ENCODE data around the gene CCT3.

Gene CCT3

GRCh38 chr1:156305215-156305614 lies 32.9 kb downstream of the CCT3 start:
- Histone ChIP-seq H3K36me3 (ENCODE audit: control insufficient read depth, insufficient read depth, low read length) (peaks cover 5% of the 10 kb centered on the region), H3K4me1 (ENCODE audit: control insufficient read depth, insufficient read depth, low read length) (no peaks in the 10 kb centered on the region), H3K9ac (ENCODE audit: low read length) (no peak overlapping the region), H3K27me3 (ENCODE audit: control insufficient read depth, insufficient read depth, low read length) (no peaks in the 10 kb centered on the region), H3K4me3 (ENCODE audit: low read length) (no peak overlapping the region), H3K9me3 (ENCODE audit: control insufficient read depth, low read length) (no peaks in the 10 kb centered on the region)

- peaks cover 5% of the 10 kb centered on the region for H3K36me3 ChIP-seq (ENCODE audit: control insufficient read depth, insufficient read depth, low read length)
- no peaks in the 10 kb centered on the region for H3K27me3 ChIP-seq (ENCODE audit: control insufficient read depth, insufficient read depth, low read length)
- H3K4me1 ChIP-seq (ENCODE audit: control insufficient read depth, insufficient read depth, low read length): no peaks in the 10 kb centered on the region
- no peak overlapping the region for H3K4me3 ChIP-seq (ENCODE audit: low read length)
- no peak overlapping the region for H3K9ac ChIP-seq (ENCODE audit: low read length)
- H3K9me3 ChIP-seq (ENCODE audit: control insufficient read depth, low read length): no peaks in the 10 kb centered on the region
These were observed 34.9 kb downstream of the CCT3 start for GRCh38 chr1:156303241-156303640.

GRCh38 chr1:156298852-156299357 lies 39.2 kb downstream of the CCT3 start, which contains the start of gene VHLL:
TSS of gene VHLL (minus strand) at chr1:156299307. CDS start at chr1:156299189, 118 bp downstream.
- Histone ChIP-seq H3K36me3 (ENCODE audit: control insufficient read depth, insufficient read depth, low read length) (no peaks in the 10 kb centered on the region), H3K9ac (ENCODE audit: low read length) (no peak within 1 kb of the TSS), H3K4me1 (ENCODE audit: control insufficient read depth, insufficient read depth, low read length) (peaks cover 10% of the 10 kb centered on the region), H3K27me3 (ENCODE audit: control insufficient read depth, insufficient read depth, low read length) (no peaks in the 10 kb centered on the region), H3K9me3 (ENCODE audit: control insufficient read depth, low read length) (no peaks in the 10 kb centered on the region), H3K4me3 (ENCODE audit: low read length) (no peak within 1 kb of the TSS)

GRCh38 chr1:156295391-156295947 lies 42.6 kb downstream of the CCT3 start, which contains the start of gene GLMP:
TSS of gene GLMP (minus strand) at chr1:156295679. CDS start at chr1:156295645, 34 bp downstream.
- Histone ChIP-seq H3K4me3 (ENCODE audit: low read length) (peak within 1 kb of the TSS; percentile 92), H3K9me3 (ENCODE audit: control insufficient read depth, low read length) (no peaks in the 10 kb centered on the region), H3K36me3 (ENCODE audit: control insufficient read depth, insufficient read depth, low read length) (no peaks in the 10 kb centered on the region), H3K27me3 (ENCODE audit: control insufficient read depth, insufficient read depth, low read length) (no peaks in the 10 kb centered on the region), H3K9ac (ENCODE audit: low read length) (peak within 1 kb of the TSS; percentile 95), H3K4me1 (ENCODE audit: control insufficient read depth, insufficient read depth, low read length) (peaks cover 21% of the 10 kb centered on the region)

- peaks cover 21% of the 10 kb centered on the region for H3K4me1 ChIP-seq (ENCODE audit: control insufficient read depth, insufficient read depth, low read length)
- H3K4me3 ChIP-seq (ENCODE audit: low read length): no peak overlapping the region
- H3K27me3 ChIP-seq (ENCODE audit: control insufficient read depth, insufficient read depth, low read length): no peaks in the 10 kb centered on the region
These were observed 44.2 kb downstream of the CCT3 start for GRCh38 chr1:156293895-156294294.

GRCh38 chr1:156293098-156293434 lies 45.0 kb downstream of the CCT3 start:
- no peaks in the 10 kb centered on the region for H3K9me3 ChIP-seq (ENCODE audit: control insufficient read depth, low read length)
- no peak overlapping the region for H3K9ac ChIP-seq (ENCODE audit: low read length)
- H3K36me3 ChIP-seq (ENCODE audit: control insufficient read depth, insufficient read depth, low read length): no peaks in the 10 kb centered on the region
- H3K27me3 ChIP-seq (ENCODE audit: control insufficient read depth, insufficient read depth, low read length): no peaks in the 10 kb centered on the region
- H3K4me1 ChIP-seq (ENCODE audit: control insufficient read depth, insufficient read depth, low read length): peaks cover 21% of the 10 kb centered on the region
- no peak overlapping the region for H3K4me3 ChIP-seq (ENCODE audit: low read length)

More at GRCh38 chr1:156293895-156294294, 44.2 kb downstream of the CCT3 start:
- no peak overlapping the region for H3K9ac ChIP-seq (ENCODE audit: low read length)
- H3K9me3 ChIP-seq (ENCODE audit: control insufficient read depth, low read length): no peaks in the 10 kb centered on the region
- H3K36me3 ChIP-seq (ENCODE audit: control insufficient read depth, insufficient read depth, low read length): no peaks in the 10 kb centered on the region

GRCh38 chr1:156291226-156292061 lies 46.6 kb downstream of the CCT3 start:
- H3K4me3 ChIP-seq (ENCODE audit: low read length): peak overlapping the region; percentile 60
- peaks cover 21% of the 10 kb centered on the region for H3K4me1 ChIP-seq (ENCODE audit: control insufficient read depth, insufficient read depth, low read length)
- peak overlapping the region; percentile 72 for H3K9ac ChIP-seq (ENCODE audit: low read length)
- H3K9me3 ChIP-seq (ENCODE audit: control insufficient read depth, low read length): no peaks in the 10 kb centered on the region
- H3K36me3 ChIP-seq (ENCODE audit: control insufficient read depth, insufficient read depth, low read length): no peaks in the 10 kb centered on the region
- H3K27me3 ChIP-seq (ENCODE audit: control insufficient read depth, insufficient read depth, low read length): no peaks in the 10 kb centered on the region

- no peaks in the 10 kb centered on the region for H3K9me3 ChIP-seq (ENCODE audit: control insufficient read depth, low read length)
- H3K4me3 ChIP-seq (ENCODE audit: low read length): no peak overlapping the region
- peaks cover 16% of the 10 kb centered on the region for H3K4me1 ChIP-seq (ENCODE audit: control insufficient read depth, insufficient read depth, low read length)
- H3K9ac ChIP-seq (ENCODE audit: low read length): no peak overlapping the region
- no peaks in the 10 kb centered on the region for H3K36me3 ChIP-seq (ENCODE audit: control insufficient read depth, insufficient read depth, low read length)
- H3K27me3 ChIP-seq (ENCODE audit: control insufficient read depth, insufficient read depth, low read length): no peaks in the 10 kb centered on the region
These were observed 48.2 kb downstream of the CCT3 start for GRCh38 chr1:156289857-156290256.

- Histone ChIP-seq H3K4me3 (ENCODE audit: low read length) (no peak overlapping the region), H3K9me3 (ENCODE audit: control insufficient read depth, low read length) (no peaks in the 10 kb centered on the region), H3K36me3 (ENCODE audit: control insufficient read depth, insufficient read depth, low read length) (no peaks in the 10 kb centered on the region), H3K9ac (ENCODE audit: low read length) (no peak overlapping the region), H3K27me3 (ENCODE audit: control insufficient read depth, insufficient read depth, low read length) (no peaks in the 10 kb centered on the region), H3K4me1 (ENCODE audit: control insufficient read depth, insufficient read depth, low read length) (peaks cover 21% of the 10 kb centered on the region)
These were observed 52.0 kb downstream of the CCT3 start for GRCh38 chr1:156286061-156286460.

GRCh38 chr1:156285437-156285836 lies 52.7 kb downstream of the CCT3 start:
- H3K9me3 ChIP-seq (ENCODE audit: control insufficient read depth, low read length): no peaks in the 10 kb centered on the region
- no peaks in the 10 kb centered on the region for H3K36me3 ChIP-seq (ENCODE audit: control insufficient read depth, insufficient read depth, low read length)
- peaks cover 22% of the 10 kb centered on the region for H3K4me1 ChIP-seq (ENCODE audit: control insufficient read depth, insufficient read depth, low read length)
- no peak overlapping the region for H3K9ac ChIP-seq (ENCODE audit: low read length)
- no peak overlapping the region for H3K4me3 ChIP-seq (ENCODE audit: low read length)
- no peaks in the 10 kb centered on the region for H3K27me3 ChIP-seq (ENCODE audit: control insufficient read depth, insufficient read depth, low read length)

GRCh38 chr1:156284757-156285156 lies 53.3 kb downstream of the CCT3 start:
- Histone ChIP-seq H3K27me3 (ENCODE audit: control insufficient read depth, insufficient read depth, low read length) (no peaks in the 10 kb centered on the region), H3K9me3 (ENCODE audit: control insufficient read depth, low read length) (no peaks in the 10 kb centered on the region), H3K9ac (ENCODE audit: low read length) (peak overlapping the region; percentile 50), H3K4me1 (ENCODE audit: control insufficient read depth, insufficient read depth, low read length) (peaks cover 26% of the 10 kb centered on the region), H3K4me3 (ENCODE audit: low read length) (no peak overlapping the region), H3K36me3 (ENCODE audit: control insufficient read depth, insufficient read depth, low read length) (no peaks in the 10 kb centered on the region)

GRCh38 chr1:156284112-156284511 lies 54.0 kb downstream of the CCT3 start, which contains the start of gene TMEM79:
TSS of gene TMEM79 (plus strand) at chr1:156284325. CDS start at chr1:156285227, 902 bp downstream.
- H3K4me1 ChIP-seq (ENCODE audit: control insufficient read depth, insufficient read depth, low read length): peaks cover 26% of the 10 kb centered on the region
- no peaks in the 10 kb centered on the region for H3K36me3 ChIP-seq (ENCODE audit: control insufficient read depth, insufficient read depth, low read length)
- H3K9ac ChIP-seq (ENCODE audit: low read length): peak within 1 kb of the TSS; percentile 90
- H3K4me3 ChIP-seq (ENCODE audit: low read length): peak within 1 kb of the TSS; percentile 66
- H3K9me3 ChIP-seq (ENCODE audit: control insufficient read depth, low read length): no peaks in the 10 kb centered on the region
- no peaks in the 10 kb centered on the region for H3K27me3 ChIP-seq (ENCODE audit: control insufficient read depth, insufficient read depth, low read length)

All from mucosa of stomach (tissue), 1 donor.